ENCODE results near the gene TLCD4. TPM values are rescaled to one million over a fixed set of nuclear protein-coding genes. Genes with fewer than 3 reads are reported as not detected.

TLCD4 gene
- total and polyA plus RNA-seq, 2 of the 13 experiments (the other 11 are each of a cell fraction or from before 2014, with no cell fraction given): 4.7 to 14.5 TPM

GRCh38 chr1:95072532-95073419 is 44.4 kb upstream of the TLCD4 start, which contains the start of gene ALG14 (continued):
- TF ChIP-seq IRF9 (CRISPR knock-in tag; IDR thresholded peaks at IDR 0.05; ENCODE audit: borderline replicate concordance): no peak
- no peak for TF ChIP-seq ZNF841 (CRISPR knock-in tag; IDR thresholded peaks at IDR 0.05; ENCODE audit: borderline replicate concordance)
- TF ChIP-seq ZNF644 (CRISPR knock-in tag; IDR thresholded peaks at IDR 0.05; ENCODE audit: low read depth): no peak
- no peak for TF ChIP-seq TMF1 (CRISPR knock-in tag; IDR thresholded peaks at IDR 0.05; ENCODE audit: low read depth)
- TF ChIP-seq MEIS1 (CRISPR knock-in tag; IDR thresholded peaks at IDR 0.05; ENCODE audit: borderline replicate concordance): peak; percentile 69; the same call in 1 of the 2 replicates
- TF ChIP-seq, protein P1, sequence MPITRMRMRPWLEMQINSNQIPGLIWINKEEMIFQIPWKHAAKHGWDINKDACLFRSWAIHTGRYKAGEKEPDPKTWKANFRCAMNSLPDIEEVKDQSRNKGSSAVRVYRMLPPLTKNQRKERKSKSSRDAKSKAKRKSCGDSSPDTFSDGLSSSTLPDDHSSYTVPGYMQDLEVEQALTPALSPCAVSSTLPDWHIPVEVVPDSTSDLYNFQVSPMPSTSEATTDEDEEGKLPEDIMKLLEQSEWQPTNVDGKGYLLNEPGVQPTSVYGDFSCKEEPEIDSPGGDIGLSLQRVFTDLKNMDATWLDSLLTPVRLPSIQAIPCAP (CRISPR knock-in tag; IDR thresholded peaks at IDR 0.05; ENCODE audit: low read depth): no peak
- 0 out of 2 replicates have a peak, but pooled peaks have one; percentile 64 for TF ChIP-seq ZNF569 (CRISPR knock-in tag; IDR thresholded peaks at IDR 0.05; ENCODE audit: borderline replicate concordance)
- no peak for TF ChIP-seq PLRG1 (conservative IDR thresholded peaks at IDR 0.05)
- no peak for TF ChIP-seq ZBTB21 (CRISPR knock-in tag; IDR thresholded peaks at IDR 0.05)
- no peak for TF ChIP-seq NBN (conservative IDR thresholded peaks at IDR 0.05)
- TF ChIP-seq SYNCRIP (IDR thresholded peaks at IDR 0.05; ENCODE audit: insufficient read depth, low read depth, low read length): no peak
- no peak for TF ChIP-seq ZMAT3 (CRISPR knock-in tag; conservative IDR thresholded peaks at IDR 0.05)
- 0 out of 2 replicates have a peak, but pooled peaks have one; percentile 22 for TF ChIP-seq ZNF205 (CRISPR knock-in tag; IDR thresholded peaks at IDR 0.05)
- 0 out of 2 replicates have a peak, but pooled peaks have one; percentile 25 for TF ChIP-seq ZNF383 (CRISPR knock-in tag; IDR thresholded peaks at IDR 0.05; ENCODE audit: borderline replicate concordance)
- peak; percentile 88 for TF ChIP-seq MYC (CRISPR knock-in tag; IDR thresholded peaks at IDR 0.05; ENCODE audit: borderline replicate concordance)
- no peak for TF ChIP-seq MTF2 (CRISPR knock-in tag; IDR thresholded peaks at IDR 0.05; ENCODE audit: borderline replicate concordance)
- 0 out of 2 replicates have a peak, but pooled peaks have one; percentile 17 for TF ChIP-seq ZNF503 (CRISPR knock-in tag; IDR thresholded peaks at IDR 0.05)
- TF ChIP-seq SAFB2 (CRISPR knock-in tag; IDR thresholded peaks at IDR 0.05; ENCODE audit: borderline replicate concordance, low read depth): no peak
- no peak for TF ChIP-seq ATM (IDR thresholded peaks at IDR 0.05; ENCODE audit: borderline replicate concordance)
- TF ChIP-seq POLR2AphosphoS2 (IDR thresholded peaks at IDR 0.05; ENCODE audit: low read depth, low read length): no peak
- no peak for TF ChIP-seq NCOA2 (CRISPR knock-in tag; IDR thresholded peaks at IDR 0.05)
- TF ChIP-seq YY1 (IDR thresholded peaks at IDR 0.05; ENCODE audit: insufficient read depth, insufficient replicate concordance, low read depth, low read length): peak; percentile 56
